SU-DHL-6 (cell line): ENCODE measurements around the gene FRZB.
"Not testable (repeated sequence)": the region's sequence is repeated elsewhere in the genome, so short reads cannot be mapped to it uniquely, and the experiment has no call there.

Experiments used
- H2AFZ ChIP-seq: fragments of 200-600 bp; sonication (generic); 2 replicates; pipeline ENCODE4 v1.6.1; 2014; ENCODE audit warnings: low read depth, mild to moderate bottlenecking, moderate library complexity, mixed read lengths, antibody characterized with exemption, low read length; ENCODE audit not compliant: severe bottlenecking
- H3F3A ChIP-seq: fragments of 200-600 bp; shearing (Covaris generic); 2 replicates; pipeline ENCODE4 v1.6.0; 2016; ENCODE audit warnings: antibody characterized with exemption, mild to moderate bottlenecking; ENCODE audit not compliant: insufficient read depth
- H3K27ac ChIP-seq: fragments of 200-600 bp; sonication (generic); 2 replicates; pipeline ENCODE4 v1.5.1; 2016; ENCODE audit warnings: low read depth, mild to moderate bottlenecking, low read length, moderate library complexity, mixed read lengths
- H3K27me3 ChIP-seq: fragments of 200-600 bp; sonication (generic), shearing (Covaris generic); 2 replicates; pipeline ENCODE4 v1.6.0; 2014; ENCODE audit warnings: mild to moderate bottlenecking, low read length
- H3K36me3 ChIP-seq: fragments of 200-600 bp; sonication (generic); 2 replicates; pipeline ENCODE4 v1.6.1; 2014; ENCODE audit warnings: mild to moderate bottlenecking, low read length, mixed read lengths
- H3K4me2 ChIP-seq: fragments of 300-600, 200-600 bp; shearing (Covaris generic), sonication (generic); 2 replicates; pipeline ENCODE4 v1.6.0; 2014; ENCODE audit warnings: low read length, low read depth, mild to moderate bottlenecking; ENCODE audit not compliant: poor library complexity, severe bottlenecking
- H3K4me3 ChIP-seq: fragments of 200-600 bp; sonication (generic); 2 replicates; pipeline ENCODE4 v1.5.1; 2014; ENCODE audit warnings: antibody characterized with exemption, low read length, mild to moderate bottlenecking, mixed read lengths; ENCODE audit not compliant: insufficient read depth, poor library complexity, severe bottlenecking
- H3K79me2 ChIP-seq: fragments of 200-600 bp; sonication (generic); 2 replicates; pipeline ENCODE4 v1.6.1; 2014; ENCODE audit warnings: mild to moderate bottlenecking, low read length, moderate library complexity; ENCODE audit not compliant: insufficient read depth
- H3K9ac ChIP-seq: fragments of 200-600 bp; sonication (generic); 2 replicates; pipeline ENCODE4 v1.7.0; 2014; ENCODE audit warnings: mild to moderate bottlenecking, low read length
- H3K9me2 ChIP-seq: fragments of 200-600 bp; sonication (generic); replicated peaks from 2 replicates; pipeline ENCODE4 v1.6.1; 2014; ENCODE audit warnings: low read length; ENCODE audit not compliant: insufficient read depth
- H3K9me3 ChIP-seq: fragments of 200-600 bp; sonication (generic); 2 replicates; pipeline ENCODE4 v1.6.1; 2014; ENCODE audit warnings: low read length, mixed read lengths; ENCODE audit not compliant: insufficient read depth
- H4K20me1 ChIP-seq: fragments of 200-600 bp; sonication (generic); 2 replicates; pipeline ENCODE4 v1.6.1; 2014; ENCODE audit warnings: low read depth, mild to moderate bottlenecking, antibody characterized with exemption, low read length, moderate library complexity, mixed read lengths
- CTCF ChIP-seq: fragments of 200-600 bp; sonication (generic); IDR thresholded peaks from one replicate; pipeline ENCODE4 v1.5.1; 2017; ENCODE audit warnings: antibody characterized with exemption, mild to moderate bottlenecking, low read length, moderate library complexity; ENCODE audit not compliant: insufficient read depth, poor library complexity, severe bottlenecking
- EZH2phosphoT487 ChIP-seq: fragments of 200-600 bp; sonication (generic), shearing (Covaris generic); conservative IDR thresholded peaks from 2 replicates; pipeline ENCODE4 v1.6.1; 2018; ENCODE audit warnings: mild to moderate bottlenecking, antibody characterized with exemption, low read length, moderate library complexity, mixed read lengths

FRZB gene

DNA sequence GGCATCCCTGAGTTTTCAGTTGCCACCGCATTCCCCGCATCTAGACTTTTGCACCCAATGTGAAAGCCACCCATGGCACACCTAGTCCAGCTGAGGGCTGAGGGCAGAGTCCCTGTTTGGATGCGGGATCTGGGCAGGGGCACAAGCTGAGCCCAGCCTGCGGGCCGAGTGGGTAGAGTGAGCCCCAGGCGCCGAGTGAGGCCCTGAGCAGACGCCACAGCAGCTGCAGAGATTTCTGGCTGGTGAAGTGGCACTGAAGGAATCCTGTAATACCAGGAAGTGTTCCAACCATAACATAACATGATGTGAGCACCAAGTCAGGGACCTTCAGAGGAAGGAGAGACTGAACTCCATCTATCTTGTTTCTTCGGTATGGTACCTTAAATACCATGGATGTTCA, 27.7 kb upstream of the FRZB start:
- Histone ChIP-seq H2AFZ (no peak overlapping the region), H3K4me2 (no peak overlapping the region), H3K4me3 (no peak overlapping the region), H3K79me2 (no peaks in the 10 kb centered on the region), H4K20me1 (no peaks in the 10 kb centered on the region), H3K9ac (no peak overlapping the region), H3K27me3 (no peaks in the 10 kb centered on the region), H3F3A (no peaks in the 10 kb centered on the region), H3K36me3 (no peaks in the 10 kb centered on the region), H3K27ac (no peak overlapping the region), H3K9me3 (no peaks in the 10 kb centered on the region), H3K9me2 (no peaks in the 10 kb centered on the region)
- no peak for TF ChIP-seq EZH2phosphoT487
- TF ChIP-seq CTCF = no peak

DNA sequence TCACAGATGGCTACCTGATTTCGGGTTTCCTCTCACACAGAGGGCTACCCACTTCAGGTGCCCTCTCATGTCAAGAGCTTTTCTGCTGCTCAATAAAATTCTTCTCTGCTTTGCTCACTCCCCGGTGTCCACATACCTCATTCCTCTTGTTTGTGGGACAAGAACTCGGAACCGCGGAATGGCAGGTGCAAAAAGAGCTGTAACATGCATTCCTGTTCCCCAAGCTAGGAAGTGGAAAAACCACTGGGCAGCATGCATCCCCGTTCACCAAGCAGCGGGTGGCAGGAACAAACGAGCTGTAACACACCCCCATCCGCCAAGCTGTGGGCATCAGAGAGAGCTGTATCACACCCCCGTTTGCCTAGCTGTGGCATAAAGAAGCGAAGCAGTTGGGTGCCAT, 27.2 kb upstream of the FRZB start:
- Histone ChIP-seq H3K9me3 (no peaks in the 10 kb centered on the region), H3F3A (no peaks in the 10 kb centered on the region), H3K9ac (no peak overlapping the region), H3K9me2 (no peaks in the 10 kb centered on the region), H3K4me2 (no peak overlapping the region), H3K79me2 (no peaks in the 10 kb centered on the region), H3K27me3 (no peaks in the 10 kb centered on the region), H3K27ac (no peak overlapping the region), H4K20me1 (no peaks in the 10 kb centered on the region), H2AFZ (no peak overlapping the region), H3K4me3 (no peak overlapping the region), H3K36me3 (no peaks in the 10 kb centered on the region)
- TF ChIP-seq CTCF (no peak), EZH2phosphoT487 (no peak)

DNA sequence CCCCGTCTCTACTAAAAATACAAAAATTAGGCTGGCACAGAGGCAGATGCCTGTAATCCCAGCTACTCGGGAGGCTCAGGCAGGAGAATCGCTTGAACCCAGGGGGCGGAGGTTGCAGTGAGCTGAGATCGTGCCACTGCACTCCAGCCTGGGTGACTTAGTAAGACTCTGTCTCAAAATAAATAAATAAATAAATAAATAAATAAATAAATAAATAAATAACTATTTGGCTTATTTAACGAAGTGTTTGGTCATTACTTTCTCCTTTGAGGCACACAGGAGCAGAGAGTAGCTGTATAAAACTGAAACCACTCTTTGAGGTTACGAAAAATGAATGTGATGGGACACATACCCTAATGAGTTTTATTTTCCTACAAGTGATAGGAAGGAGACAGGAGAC, 26.6 kb upstream of the FRZB start:
- H4K20me1 ChIP-seq, H3K9ac ChIP-seq, H3K9me3 ChIP-seq, H3K4me2 ChIP-seq, H3K4me3 ChIP-seq, H3K27me3 ChIP-seq, H3K27ac ChIP-seq, H3F3A ChIP-seq, H3K36me3 ChIP-seq, H2AFZ ChIP-seq, H3K79me2 ChIP-seq, H3K9me2 ChIP-seq: not testable (repeated sequence)

GRCh38 chr2:182891611-182892010, 25.2 kb upstream of the FRZB start:
- no peak overlapping the region for H3K9ac ChIP-seq
- H3K27ac ChIP-seq = no peak overlapping the region
- H3K36me3 ChIP-seq = no peaks in the 10 kb centered on the region
- TF ChIP-seq EZH2phosphoT487 (no peak), CTCF (no peak)
- no peak overlapping the region for H3K4me2 ChIP-seq
- no peak overlapping the region for H3K4me3 ChIP-seq
- H4K20me1 ChIP-seq = no peaks in the 10 kb centered on the region
- H3K9me3 ChIP-seq = no peaks in the 10 kb centered on the region
- no peaks in the 10 kb centered on the region for H3F3A ChIP-seq
- no peaks in the 10 kb centered on the region for H3K9me2 ChIP-seq
- H3K27me3 ChIP-seq = no peaks in the 10 kb centered on the region
- H3K79me2 ChIP-seq = no peaks in the 10 kb centered on the region
- H2AFZ ChIP-seq = no peak overlapping the region
